Choroid plexus epithelial cell (primary cell): Measurements from ENCODE around the gene SPACA5.
A peak's percentile ranks its signal among the peaks of the same experiment; 100 is the strongest.
"Not testable (repeated sequence)": the region's sequence is repeated elsewhere in the genome, so short reads cannot be mapped to it uniquely, and the experiment has no call there.

Source experiments
- DNase-seq: peaks from one replicate; pipeline ENCODE4 v3.0.0-alpha.2; 2010; ENCODE audit warnings: low read depth
- H3K4me3 ChIP-seq: 2 replicates; pipeline ENCODE4 v1.5.1; 2011; ENCODE audit warnings: low read depth, mild to moderate bottlenecking, control low read depth, low read length, moderate library complexity
- CTCF ChIP-seq: conservative IDR thresholded peaks from 2 replicates; pipeline ENCODE4 v1.5.1; 2011; ENCODE audit warnings: low read depth, mild to moderate bottlenecking, control low read depth, inconsistent platforms, low read length, moderate library complexity

The SPACA5 gene

GRCh38 chrX:48003758-48004457, 2.9 kb upstream of the SPACA5 start, which contains the start of gene ZNF182:
TSS of gene ZNF182 (minus strand) at chrX:48003989. CDS start at chrX:48002609, 1,380 bp downstream.
- H3K4me3 ChIP-seq: peak within 1 kb of the TSS; percentile 75
- TF ChIP-seq CTCF: no peak
- peak; percentile 84 for DNase-seq

GRCh38 chrX:48009445-48009960, 2.7 kb downstream of the SPACA5 start:
- H3K4me3 ChIP-seq, DNase-seq: not testable (repeated sequence)

GRCh38 chrX:48016583-48017310, 10.0 kb downstream of the SPACA5 start:
- H3K4me3 ChIP-seq, DNase-seq: not testable (repeated sequence)

- H3K4me3 ChIP-seq, DNase-seq: not testable (repeated sequence)
These were observed 13.1 kb downstream of the SPACA5 start for GRCh38 chrX:48019892-48020291.

- H3K4me3 ChIP-seq: peak overlapping the region; percentile 70
These were observed 13.7 kb downstream of the SPACA5 start for GRCh38 chrX:48020472-48020871.

GRCh38 chrX:48021026-48021900, 14.5 kb downstream of the SPACA5 start:
- peak overlapping the region; percentile 70 for H3K4me3 ChIP-seq
- TF ChIP-seq CTCF: no peak
- DNase-seq: peak; percentile 90

More at GRCh38 chrX:48020472-48020871, 13.7 kb downstream of the SPACA5 start:
- DNase-seq: not testable (repeated sequence)

- no peak for TF ChIP-seq CTCF
- no peak overlapping the region for H3K4me3 ChIP-seq
- DNase-seq: no peak
These were observed 15.3 kb downstream of the SPACA5 start for GRCh38 chrX:48022100-48022499.

GRCh38 chrX:48022738-48023137, 15.9 kb downstream of the SPACA5 start:
- TF ChIP-seq CTCF: no peak
- no peak overlapping the region for H3K4me3 ChIP-seq
- no peak for DNase-seq
